Osteocyte (in vitro differentiated cells): ENCODE measurements around the gene ADCY2. TPM values are rescaled to one million over a fixed set of nuclear protein-coding genes. Genes with fewer than 3 reads are reported as not detected.

Source experiments
- DNase-seq: peaks from one replicate; pipeline ENCODE4 v3.0.0; 2021; ENCODE audit warnings: mixed read lengths; ENCODE audit not compliant: unreplicated experiment; ENCODE audit errors: extremely low spot score
- H3K27ac Mint-ChIP-seq: one replicate; pipeline ENCODE4 v1.8.0; 2021; ENCODE audit warnings: mild to moderate bottlenecking, mixed read lengths; ENCODE audit not compliant: unreplicated experiment
- H3K27me3 Mint-ChIP-seq: one replicate; pipeline ENCODE4 v1.8.0; 2021; ENCODE audit warnings: mixed read lengths; ENCODE audit not compliant: unreplicated experiment
- H3K36me3 Mint-ChIP-seq: one replicate; pipeline ENCODE4 v1.8.0; 2021; ENCODE audit warnings: mixed read lengths; ENCODE audit not compliant: unreplicated experiment
- H3K4me1 Mint-ChIP-seq: one replicate; pipeline ENCODE4 v1.8.0; 2021; ENCODE audit warnings: mixed read lengths; ENCODE audit not compliant: unreplicated experiment
- H3K4me3 Mint-ChIP-seq: one replicate; pipeline ENCODE4 v1.8.0; 2021; ENCODE audit warnings: mild to moderate bottlenecking, moderate library complexity, mixed read lengths; ENCODE audit not compliant: unreplicated experiment
- H3K9me3 Mint-ChIP-seq: one replicate; pipeline ENCODE4 v1.8.0; 2021; ENCODE audit warnings: mixed read lengths; ENCODE audit not compliant: unreplicated experiment
- total RNA-seq: library from RNA; stranded (reverse); gene quantifications from 2 replicates; pipeline ENCODE4 v1.2.1, GENCODE V29; 2021
- TF ChIP-seq, protein P1 (sequence below): fragments of 200-600 bp; sonication (generic); IDR thresholded peaks from 2 replicates; pipeline ENCODE4 v1.5.0; 2021; ENCODE audit warnings: antibody characterized with exemption, mild to moderate bottlenecking, moderate library complexity

Gene ADCY2
- total RNA-seq, 1 donor from 2014 or later: not detected

DNA sequence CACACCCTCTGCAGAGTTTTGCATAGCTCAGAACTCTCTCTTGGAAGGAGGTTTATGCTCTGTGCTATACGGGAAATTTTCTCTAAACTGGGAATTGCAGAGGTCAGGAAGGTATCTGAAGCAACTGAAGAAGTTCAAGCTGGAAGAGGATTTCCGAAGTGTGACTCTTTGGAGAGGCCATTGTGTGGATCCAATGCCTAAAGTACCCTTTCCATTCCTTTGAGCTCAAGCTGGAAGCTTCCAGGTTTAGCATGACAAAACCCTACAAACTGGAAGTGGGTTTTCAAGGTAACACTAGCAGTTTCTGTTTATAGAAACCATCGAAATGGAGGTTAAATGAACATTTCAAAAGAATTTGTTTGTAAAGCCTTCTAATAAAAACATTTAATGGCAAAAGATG lies 267.9 kb downstream of the ADCY2 start:
- Mint-ChIP-seq H3K27me3 (peaks cover 9% of the 10 kb centered on the region), H3K27ac (no peak overlapping the region), H3K36me3 (no peaks in the 10 kb centered on the region), H3K4me3 (no peak overlapping the region), H3K4me1 (no peaks in the 10 kb centered on the region), H3K9me3 (peaks cover 4% of the 10 kb centered on the region)
- no peak for DNase-seq
- TF ChIP-seq, protein P1, sequence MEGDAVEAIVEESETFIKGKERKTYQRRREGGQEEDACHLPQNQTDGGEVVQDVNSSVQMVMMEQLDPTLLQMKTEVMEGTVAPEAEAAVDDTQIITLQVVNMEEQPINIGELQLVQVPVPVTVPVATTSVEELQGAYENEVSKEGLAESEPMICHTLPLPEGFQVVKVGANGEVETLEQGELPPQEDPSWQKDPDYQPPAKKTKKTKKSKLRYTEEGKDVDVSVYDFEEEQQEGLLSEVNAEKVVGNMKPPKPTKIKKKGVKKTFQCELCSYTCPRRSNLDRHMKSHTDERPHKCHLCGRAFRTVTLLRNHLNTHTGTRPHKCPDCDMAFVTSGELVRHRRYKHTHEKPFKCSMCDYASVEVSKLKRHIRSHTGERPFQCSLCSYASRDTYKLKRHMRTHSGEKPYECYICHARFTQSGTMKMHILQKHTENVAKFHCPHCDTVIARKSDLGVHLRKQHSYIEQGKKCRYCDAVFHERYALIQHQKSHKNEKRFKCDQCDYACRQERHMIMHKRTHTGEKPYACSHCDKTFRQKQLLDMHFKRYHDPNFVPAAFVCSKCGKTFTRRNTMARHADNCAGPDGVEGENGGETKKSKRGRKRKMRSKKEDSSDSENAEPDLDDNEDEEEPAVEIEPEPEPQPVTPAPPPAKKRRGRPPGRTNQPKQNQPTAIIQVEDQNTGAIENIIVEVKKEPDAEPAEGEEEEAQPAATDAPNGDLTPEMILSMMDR: no peak

DNA sequence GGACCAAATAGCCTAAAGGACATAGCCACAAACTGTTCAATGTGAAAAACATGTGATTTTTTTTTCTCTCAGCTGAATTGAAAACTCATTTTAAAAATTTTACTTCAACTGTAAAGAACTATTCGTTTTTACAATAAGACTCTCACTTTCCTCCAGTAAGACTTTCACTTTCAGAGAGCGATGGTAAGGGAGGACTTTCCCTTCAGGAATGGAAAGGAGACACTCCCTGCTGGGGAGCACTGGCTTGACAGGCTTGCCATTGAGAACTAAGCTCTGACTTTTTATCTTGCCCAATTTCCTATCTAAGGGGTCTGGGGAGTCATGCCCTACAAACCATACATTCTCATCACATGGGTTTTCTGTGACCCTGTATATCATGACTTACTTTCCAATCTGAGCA lies 268.3 kb downstream of the ADCY2 start:
- Mint-ChIP-seq H3K4me3 (no peak overlapping the region), H3K27ac (no peak overlapping the region), H3K9me3 (peaks cover 4% of the 10 kb centered on the region), H3K4me1 (no peaks in the 10 kb centered on the region), H3K27me3 (peaks cover 9% of the 10 kb centered on the region), H3K36me3 (no peaks in the 10 kb centered on the region)
- DNase-seq: no peak
- TF ChIP-seq, protein P1: no peak

DNA sequence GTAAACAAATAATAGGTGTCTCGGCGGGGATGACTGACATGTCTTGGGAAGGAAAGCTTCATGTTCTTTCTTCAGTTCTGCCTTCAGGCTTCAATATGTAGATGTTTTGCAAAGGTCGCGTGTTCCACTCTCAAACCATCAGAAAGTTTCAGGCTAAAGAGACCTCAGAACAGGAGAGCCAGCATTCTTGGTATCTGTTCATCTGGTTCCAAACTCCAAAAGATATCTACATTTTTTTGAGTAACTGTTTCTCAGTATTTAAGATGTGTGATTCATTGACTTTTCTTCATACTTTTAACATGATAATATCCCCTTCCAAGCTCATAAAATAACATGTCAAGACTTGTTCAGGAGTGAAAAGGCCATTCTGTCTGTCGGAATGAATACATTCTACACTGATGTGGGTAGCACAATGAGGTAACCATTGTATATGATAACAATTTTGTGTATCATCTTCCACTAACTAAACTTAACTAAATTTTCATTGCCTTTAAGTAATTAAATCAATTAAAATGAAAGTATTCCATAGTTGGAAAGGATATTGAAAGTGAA lies 271.4 kb downstream of the ADCY2 start:
- no peak overlapping the region for H3K4me3 Mint-ChIP-seq
- H3K27ac Mint-ChIP-seq: no peak overlapping the region
- peaks cover 3% of the 10 kb centered on the region for H3K27me3 Mint-ChIP-seq
- DNase-seq: no peak
- no peaks in the 10 kb centered on the region for H3K4me1 Mint-ChIP-seq
- TF ChIP-seq, protein P1: no peak
- no peaks in the 10 kb centered on the region for H3K36me3 Mint-ChIP-seq
- peaks cover 7% of the 10 kb centered on the region for H3K9me3 Mint-ChIP-seq

DNA sequence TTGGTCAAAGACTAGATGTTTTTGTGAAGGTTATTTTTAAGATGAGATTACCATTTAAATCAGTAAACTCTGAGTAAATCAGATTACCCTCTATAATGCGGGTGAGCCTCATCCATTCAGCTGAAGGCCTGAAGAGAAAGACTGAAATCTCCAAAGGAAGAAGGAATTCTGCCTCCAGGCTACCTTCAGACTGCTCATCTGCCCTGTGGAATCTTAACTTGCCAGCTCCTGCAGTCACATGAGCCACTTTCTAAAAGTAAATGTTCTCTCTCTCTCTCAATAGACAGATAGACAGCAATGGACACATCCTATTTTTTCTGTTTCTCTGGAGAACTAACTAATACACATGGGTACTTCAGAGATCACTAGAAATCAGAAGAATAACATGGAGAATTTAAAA lies 272.2 kb downstream of the ADCY2 start:
- Mint-ChIP-seq H3K4me3 (no peak overlapping the region), H3K4me1 (no peaks in the 10 kb centered on the region), H3K36me3 (no peaks in the 10 kb centered on the region), H3K27me3 (no peaks in the 10 kb centered on the region), H3K9me3 (peaks cover 7% of the 10 kb centered on the region), H3K27ac (no peak overlapping the region)
- no peak for DNase-seq
- TF ChIP-seq, protein P1: no peak

DNA sequence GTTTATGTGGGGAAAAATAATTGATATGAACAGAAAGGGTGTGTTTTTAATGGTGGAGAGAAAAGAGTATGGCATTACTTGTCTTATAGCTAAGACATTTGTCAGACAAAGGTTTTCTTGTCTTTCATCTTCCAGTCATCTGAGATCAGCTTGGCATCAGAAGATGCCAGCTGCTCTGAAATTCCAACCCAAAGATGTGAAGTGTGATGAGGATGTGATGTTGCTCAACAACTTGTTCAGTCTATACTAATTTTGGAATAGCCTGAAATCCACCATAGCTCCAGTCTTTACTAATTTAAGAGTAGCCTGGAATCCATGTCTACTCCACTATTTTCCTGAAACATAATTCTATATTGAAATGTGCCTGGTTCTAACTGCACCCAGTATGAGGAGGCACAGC lies 272.7 kb downstream of the ADCY2 start:
- Mint-ChIP-seq H3K27ac (no peak overlapping the region), H3K9me3 (peaks cover 7% of the 10 kb centered on the region), H3K36me3 (no peaks in the 10 kb centered on the region), H3K27me3 (no peaks in the 10 kb centered on the region), H3K4me1 (no peaks in the 10 kb centered on the region), H3K4me3 (no peak overlapping the region)
- TF ChIP-seq, protein P1: no peak
- no peak for DNase-seq
